Keratinocyte (primary cell): ENCODE measurements around the gene CPNE4. TPM values are rescaled to one million over a fixed set of nuclear protein-coding genes. Genes with fewer than 3 reads are reported as not detected.

Experiments
- DNase-seq: peaks from one replicate; pipeline ENCODE4 v3.0.0-alpha.2; 2011; ENCODE audit warnings: low read depth, missing footprints, low spot score
- FAIRE-seq: peaks from 2 replicates; lab custom pipeline; 2011; peaks lifted over from hg19 to GRCh38; lab: Jason Lieb, UNC
- H2AFZ ChIP-seq: 2 replicates; pipeline ENCODE4 v1.6.0; 2012; ENCODE audit warnings: low read length, control low read depth, inconsistent platforms; ENCODE audit not compliant: control insufficient read depth
- H3K27ac ChIP-seq: 2 replicates; pipeline ENCODE4 v1.5.1; 2011; ENCODE audit warnings: low read length; ENCODE audit not compliant: control insufficient read depth, insufficient read depth
- H3K27me3 ChIP-seq: 3 replicates; pipeline ENCODE4 v1.6.0; 2011; ENCODE audit warnings: low read length; ENCODE audit not compliant: control insufficient read depth, insufficient read depth; ENCODE audit errors: extremely low read depth
- H3K36me3 ChIP-seq, 2 experiments: 2 replicates in 1 of 2; 3 replicates in 1 of 2; pipeline ENCODE4 v1.5.1; 2011; ENCODE audit warnings: low read length in 2 of 2, mild to moderate bottlenecking in 1 of 2; ENCODE audit not compliant: control insufficient read depth in 2 of 2, insufficient read depth in 2 of 2; ENCODE audit errors: extremely low read depth in 1 of 2
- H3K4me1 ChIP-seq: 3 replicates; pipeline ENCODE4 v1.5.1; 2011; ENCODE audit warnings: low read length; ENCODE audit not compliant: control insufficient read depth, insufficient read depth; ENCODE audit errors: extremely low read depth
- H3K4me2 ChIP-seq: 3 replicates; pipeline ENCODE4 v1.6.0; 2011; ENCODE audit warnings: low read depth, low read length; ENCODE audit not compliant: control insufficient read depth, insufficient read depth; ENCODE audit errors: extremely low read depth
- H3K4me3 ChIP-seq, 3 experiments: fragments of 200-600 bp in 1 of 3; sonication (generic) in 1 of 3; 2 replicates in 2 of 3; 3 replicates in 1 of 3; pipeline ENCODE4 v1.5.1; 2011 to 2016; ENCODE audit warnings: low read length in 3 of 3, mild to moderate bottlenecking in 3 of 3, control low read depth in 2 of 3, inconsistent platforms in 1 of 3, low read depth in 1 of 3, mixed read lengths in 1 of 3, mixed run types in 1 of 3, moderate library complexity in 1 of 3; ENCODE audit not compliant: control insufficient read depth in 2 of 3, insufficient read depth in 2 of 3; ENCODE audit errors: extremely low read depth in 1 of 3
- H3K79me2 ChIP-seq: 2 replicates; pipeline ENCODE4 v1.6.0; 2012; ENCODE audit warnings: low read length; ENCODE audit not compliant: control insufficient read depth, insufficient read depth
- H3K9ac ChIP-seq: 3 replicates; pipeline ENCODE4 v1.6.0; 2011; ENCODE audit warnings: low read length; ENCODE audit not compliant: control insufficient read depth, insufficient read depth; ENCODE audit errors: extremely low read depth
- H3K9me1 ChIP-seq: 3 replicates; pipeline ENCODE4 v1.6.0; 2011; ENCODE audit warnings: low read length; ENCODE audit not compliant: control insufficient read depth, insufficient read depth; ENCODE audit errors: extremely low read depth
- H3K9me3 ChIP-seq: 2 replicates; pipeline ENCODE4 v1.5.1; 2012; ENCODE audit warnings: low read depth, low read length; ENCODE audit not compliant: control insufficient read depth
- H4K20me1 ChIP-seq: 3 replicates; pipeline ENCODE4 v1.6.0; 2011; ENCODE audit warnings: low read length; ENCODE audit not compliant: control insufficient read depth, insufficient read depth; ENCODE audit errors: extremely low read depth
- EZH2 ChIP-seq: IDR thresholded peaks from one replicate; pipeline ENCODE4 v1.6.1; 2012; ENCODE audit warnings: inconsistent platforms, mild to moderate bottlenecking, low read length, moderate library complexity
- dilution Hi-C: fragments of 300-500 bp; cut with MboI; formaldehyde crosslinking; loops from one replicate; pipeline ENCODE4 v1.7.0; 2020; ENCODE audit warnings: low sequenced_read_pairs; ENCODE audit not compliant: extremely low pct_ligation_motif_present
- polyA plus RNA-seq, 5 experiments: library from polyadenylated mRNA; depleted of rRNA in 3 of 5; stranded (reverse) in 3 of 5; stranded (forward) in 1 of 5; unstranded in 1 of 5; fragments of >200 nt; gene quantifications; 1 replicate in 1 of 5; 2 replicates in 3 of 5; 3 replicates in 1 of 5; pipeline versions ENCODE4 v1.2.1 to v1.2.3, GENCODE V29; 2011 to 2012; ENCODE audit warnings: missing spikeins in 2 of 5, low read depth in 1 of 5, low replicate concordance in 1 of 5
- TF ChIP-seq, protein P1 (sequence below), 3 experiments: IDR thresholded peaks in 1 of 3; conservative IDR thresholded peaks in 1 of 3; optimal IDR thresholded peaks in 1 of 3; 2 replicates in 2 of 3; 3 replicates in 1 of 3; pipeline versions ENCODE3 to v1.5.1; 2011; ENCODE audit warnings: low read length in 3 of 3, mild to moderate bottlenecking in 3 of 3, moderate library complexity in 2 of 3, control low read depth in 1 of 3, inconsistent platforms in 1 of 3; ENCODE audit not compliant: insufficient read depth in 2 of 3; ENCODE audit errors: extremely low read depth in 1 of 3

Gene CPNE4
- polyA plus RNA-seq, 1 donor (not counting 4 experiments of a cell fraction or from before 2014, with no cell fraction given), result 0.08 TPM

DNA sequence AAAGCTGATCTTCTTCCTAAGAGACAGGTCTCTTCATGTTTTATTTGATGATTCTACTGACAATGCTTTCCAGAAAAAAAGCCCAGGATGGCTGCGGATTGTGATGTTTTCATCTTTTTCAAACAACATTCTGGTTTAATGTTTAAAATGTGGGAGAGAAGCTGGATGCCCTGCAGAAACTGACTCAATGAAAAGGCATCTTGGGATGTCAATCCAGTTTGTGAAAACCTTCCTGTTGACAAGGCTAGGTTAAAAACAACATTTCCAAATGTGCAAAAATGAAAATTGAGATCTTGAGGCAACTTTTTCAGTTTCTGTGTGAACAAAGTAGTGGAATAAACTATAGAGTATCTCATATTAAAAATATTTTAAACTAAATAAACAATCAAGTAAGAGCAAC, 376.0 kb downstream of the CPNE4 start:
- H3K36me3 ChIP-seq, result no peaks in the 10 kb centered on the region
- no peaks in the 10 kb centered on the region for H3K79me2 ChIP-seq
- no peak overlapping the region for H3K4me2 ChIP-seq
- H3K27ac ChIP-seq, result no peak overlapping the region
- H3K9me3 ChIP-seq, result no peaks in the 10 kb centered on the region
- dilution Hi-C loops, result no loop called here
- H3K27me3 ChIP-seq, result no peaks in the 10 kb centered on the region
- no peaks in the 10 kb centered on the region for H3K9me1 ChIP-seq
- FAIRE-seq, result no peak
- no peak overlapping the region for H3K9ac ChIP-seq
- no peak overlapping the region for H2AFZ ChIP-seq
- H4K20me1 ChIP-seq, result no peaks in the 10 kb centered on the region
- TF ChIP-seq, protein P1, sequence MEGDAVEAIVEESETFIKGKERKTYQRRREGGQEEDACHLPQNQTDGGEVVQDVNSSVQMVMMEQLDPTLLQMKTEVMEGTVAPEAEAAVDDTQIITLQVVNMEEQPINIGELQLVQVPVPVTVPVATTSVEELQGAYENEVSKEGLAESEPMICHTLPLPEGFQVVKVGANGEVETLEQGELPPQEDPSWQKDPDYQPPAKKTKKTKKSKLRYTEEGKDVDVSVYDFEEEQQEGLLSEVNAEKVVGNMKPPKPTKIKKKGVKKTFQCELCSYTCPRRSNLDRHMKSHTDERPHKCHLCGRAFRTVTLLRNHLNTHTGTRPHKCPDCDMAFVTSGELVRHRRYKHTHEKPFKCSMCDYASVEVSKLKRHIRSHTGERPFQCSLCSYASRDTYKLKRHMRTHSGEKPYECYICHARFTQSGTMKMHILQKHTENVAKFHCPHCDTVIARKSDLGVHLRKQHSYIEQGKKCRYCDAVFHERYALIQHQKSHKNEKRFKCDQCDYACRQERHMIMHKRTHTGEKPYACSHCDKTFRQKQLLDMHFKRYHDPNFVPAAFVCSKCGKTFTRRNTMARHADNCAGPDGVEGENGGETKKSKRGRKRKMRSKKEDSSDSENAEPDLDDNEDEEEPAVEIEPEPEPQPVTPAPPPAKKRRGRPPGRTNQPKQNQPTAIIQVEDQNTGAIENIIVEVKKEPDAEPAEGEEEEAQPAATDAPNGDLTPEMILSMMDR (optimal IDR thresholded peaks at IDR 0.05 in 1 of 3, IDR thresholded peaks at IDR 0.05 in 1 of 3, conservative IDR thresholded peaks at IDR 0.05 in 1 of 3; ENCODE audit: extremely low read depth in 1 of 3, insufficient read depth in 2 of 3, low read length in 3 of 3), result no peak
- no peak for TF ChIP-seq EZH2
- H3K4me3 ChIP-seq, result no peak overlapping the region
- no peaks in the 10 kb centered on the region for H3K4me1 ChIP-seq
- DNase-seq, result no peak

DNA sequence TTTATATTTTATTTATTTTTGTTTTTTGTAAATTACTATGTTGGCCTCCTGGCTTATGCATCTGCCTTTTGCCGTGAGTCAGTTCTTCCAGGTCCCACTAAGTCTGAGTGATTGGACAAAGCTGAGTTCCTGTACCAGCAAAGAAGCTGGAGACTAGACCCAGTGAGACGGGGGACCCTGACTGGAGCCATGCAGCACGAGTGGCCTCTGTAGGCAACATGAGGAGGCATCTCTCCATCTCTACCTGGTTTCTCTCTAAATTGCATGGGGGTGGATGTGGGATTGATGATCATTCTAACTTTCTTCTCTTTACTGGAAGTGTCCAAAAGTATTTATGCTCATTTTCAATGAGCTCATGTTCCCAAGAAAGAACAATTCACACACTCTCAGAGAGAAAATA, 376.7 kb downstream of the CPNE4 start:
- H4K20me1 ChIP-seq, result no peaks in the 10 kb centered on the region
- H3K36me3 ChIP-seq, result no peaks in the 10 kb centered on the region
- no peaks in the 10 kb centered on the region for H3K27me3 ChIP-seq
- no peaks in the 10 kb centered on the region for H3K9me1 ChIP-seq
- no peak overlapping the region for H3K4me2 ChIP-seq
- H3K4me3 ChIP-seq, result no peak overlapping the region
- DNase-seq (no peak), FAIRE-seq (no peak)
- no peaks in the 10 kb centered on the region for H3K4me1 ChIP-seq
- H3K9ac ChIP-seq, result no peak overlapping the region
- dilution Hi-C loops, result no loop called here
- H3K27ac ChIP-seq, result no peak overlapping the region
- H2AFZ ChIP-seq, result no peak overlapping the region
- no peaks in the 10 kb centered on the region for H3K79me2 ChIP-seq
- TF ChIP-seq EZH2, result no peak
- TF ChIP-seq, protein P1 (optimal IDR thresholded peaks at IDR 0.05 in 1 of 3, IDR thresholded peaks at IDR 0.05 in 1 of 3, conservative IDR thresholded peaks at IDR 0.05 in 1 of 3; ENCODE audit: extremely low read depth in 1 of 3, insufficient read depth in 2 of 3, low read length in 3 of 3), result peak in 1 of 3 experiments; percentile 21
- no peaks in the 10 kb centered on the region for H3K9me3 ChIP-seq
